Ovary (tissue), 3 donors: ENCODE results near the gene TBCD.

Experiments used
- POLR2A ChIP-seq: fragments of 450-650 bp; IDR thresholded peaks from one replicate; pipeline ENCODE4 v1.6.1; 2017; ENCODE audit warnings: antibody characterized with exemption, mild to moderate bottlenecking, moderate library complexity
- TF ChIP-seq, protein P1 (sequence below), 3 donors: fragments of 450-650 bp in 2 of 3; fragments of 200-600 bp in 1 of 3; IDR thresholded peaks; one replicate each; pipeline versions ENCODE4 v1.5.1 to v1.8.0; 2016 to 2022; ENCODE audit warnings: antibody characterized with exemption in 3 of 3, mild to moderate bottlenecking in 1 of 3
- donor health status: DM: no; HTN: no; CAD: no.

DNA sequence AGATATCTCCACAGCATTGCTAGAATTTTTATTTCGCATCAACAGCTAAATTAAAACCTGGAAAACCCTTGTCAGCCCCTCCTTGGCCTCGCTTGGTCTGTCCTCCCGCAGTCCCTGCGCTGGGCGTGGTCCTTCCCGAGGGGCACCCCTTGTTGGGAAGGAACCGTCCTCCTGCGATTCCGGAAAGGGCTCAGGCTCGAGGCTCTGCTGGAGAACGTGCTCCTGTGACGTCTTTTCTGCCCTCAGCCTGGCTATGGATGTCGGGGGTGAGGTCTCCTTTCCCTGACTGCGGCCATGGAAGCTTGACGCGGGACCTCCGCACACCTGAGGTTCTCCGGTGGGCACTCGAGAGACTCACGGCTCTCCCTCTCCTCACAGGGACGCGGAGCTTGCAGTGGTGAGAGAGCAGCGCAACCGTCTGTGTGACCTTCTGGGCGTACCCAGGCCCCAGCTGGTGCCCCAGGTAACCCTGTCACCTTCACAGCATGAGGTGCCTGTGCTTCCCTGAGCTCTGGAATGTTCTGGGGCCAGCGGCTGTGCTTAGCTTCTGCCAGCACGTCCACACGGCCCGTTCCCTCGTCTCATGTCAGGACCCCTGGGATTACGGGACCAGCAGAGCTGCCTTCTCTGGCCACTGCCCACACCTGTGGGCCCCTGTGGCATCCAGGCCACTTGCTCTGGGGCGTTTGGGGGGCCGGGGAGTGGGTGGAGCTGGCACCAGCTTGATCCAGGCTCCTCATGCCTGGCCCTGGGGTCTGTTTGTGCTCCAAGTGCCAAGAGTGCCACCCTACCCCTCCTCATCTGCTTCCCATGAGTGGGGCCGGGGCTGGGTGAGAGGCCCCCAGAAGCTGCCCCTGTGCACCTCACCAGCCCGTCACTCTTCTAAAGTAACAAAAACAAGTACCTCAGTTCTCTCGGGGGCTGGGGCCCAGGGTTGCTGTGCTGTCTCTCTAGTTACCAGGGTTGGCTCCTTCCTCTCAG, 189.4 kb downstream of the TBCD start:
- TF ChIP-seq, protein P1, sequence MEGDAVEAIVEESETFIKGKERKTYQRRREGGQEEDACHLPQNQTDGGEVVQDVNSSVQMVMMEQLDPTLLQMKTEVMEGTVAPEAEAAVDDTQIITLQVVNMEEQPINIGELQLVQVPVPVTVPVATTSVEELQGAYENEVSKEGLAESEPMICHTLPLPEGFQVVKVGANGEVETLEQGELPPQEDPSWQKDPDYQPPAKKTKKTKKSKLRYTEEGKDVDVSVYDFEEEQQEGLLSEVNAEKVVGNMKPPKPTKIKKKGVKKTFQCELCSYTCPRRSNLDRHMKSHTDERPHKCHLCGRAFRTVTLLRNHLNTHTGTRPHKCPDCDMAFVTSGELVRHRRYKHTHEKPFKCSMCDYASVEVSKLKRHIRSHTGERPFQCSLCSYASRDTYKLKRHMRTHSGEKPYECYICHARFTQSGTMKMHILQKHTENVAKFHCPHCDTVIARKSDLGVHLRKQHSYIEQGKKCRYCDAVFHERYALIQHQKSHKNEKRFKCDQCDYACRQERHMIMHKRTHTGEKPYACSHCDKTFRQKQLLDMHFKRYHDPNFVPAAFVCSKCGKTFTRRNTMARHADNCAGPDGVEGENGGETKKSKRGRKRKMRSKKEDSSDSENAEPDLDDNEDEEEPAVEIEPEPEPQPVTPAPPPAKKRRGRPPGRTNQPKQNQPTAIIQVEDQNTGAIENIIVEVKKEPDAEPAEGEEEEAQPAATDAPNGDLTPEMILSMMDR (IDR thresholded peaks at IDR 0.05): no peak
- no peak for TF ChIP-seq POLR2A
